ENCODE data around the gene PECR. TPM values are rescaled to one million over a fixed set of nuclear protein-coding genes. Genes with fewer than 3 reads are reported as not detected.
A peak's percentile ranks its signal among the peaks of the same experiment; 100 is the strongest.

PECR gene
- total and polyA plus RNA-seq, 10 of the 15 experiments (the other 5 are each of a cell fraction or from before 2014, with no cell fraction given): 7.6 to 37.4 (median 25.7) TPM

DNA sequence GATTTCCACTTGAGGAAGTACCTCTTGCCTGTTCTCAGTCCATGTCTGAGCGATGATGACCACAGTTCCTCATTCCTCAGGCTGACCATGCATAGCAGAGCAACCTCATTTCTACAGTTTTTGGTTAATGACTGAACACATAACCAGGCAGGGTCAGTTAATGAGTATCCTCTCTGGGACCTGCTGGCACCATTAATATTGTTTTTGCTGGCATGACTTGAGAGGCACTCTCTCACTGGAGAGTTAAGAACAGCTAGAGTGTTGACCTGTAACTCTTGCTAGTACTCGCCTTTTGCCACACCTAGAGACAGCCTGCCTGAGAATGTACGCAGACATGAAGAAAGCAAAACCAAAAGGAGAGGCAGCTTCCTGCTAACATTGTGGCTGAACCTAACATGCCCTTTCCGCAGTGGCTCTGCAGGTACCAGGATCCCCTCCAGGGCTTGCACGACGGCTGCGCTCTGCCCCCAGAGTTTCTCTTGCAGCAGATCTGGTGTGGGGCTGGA is 23.9 kb downstream of the PECR start (continued):
- TF ChIP-seq, protein P1, sequence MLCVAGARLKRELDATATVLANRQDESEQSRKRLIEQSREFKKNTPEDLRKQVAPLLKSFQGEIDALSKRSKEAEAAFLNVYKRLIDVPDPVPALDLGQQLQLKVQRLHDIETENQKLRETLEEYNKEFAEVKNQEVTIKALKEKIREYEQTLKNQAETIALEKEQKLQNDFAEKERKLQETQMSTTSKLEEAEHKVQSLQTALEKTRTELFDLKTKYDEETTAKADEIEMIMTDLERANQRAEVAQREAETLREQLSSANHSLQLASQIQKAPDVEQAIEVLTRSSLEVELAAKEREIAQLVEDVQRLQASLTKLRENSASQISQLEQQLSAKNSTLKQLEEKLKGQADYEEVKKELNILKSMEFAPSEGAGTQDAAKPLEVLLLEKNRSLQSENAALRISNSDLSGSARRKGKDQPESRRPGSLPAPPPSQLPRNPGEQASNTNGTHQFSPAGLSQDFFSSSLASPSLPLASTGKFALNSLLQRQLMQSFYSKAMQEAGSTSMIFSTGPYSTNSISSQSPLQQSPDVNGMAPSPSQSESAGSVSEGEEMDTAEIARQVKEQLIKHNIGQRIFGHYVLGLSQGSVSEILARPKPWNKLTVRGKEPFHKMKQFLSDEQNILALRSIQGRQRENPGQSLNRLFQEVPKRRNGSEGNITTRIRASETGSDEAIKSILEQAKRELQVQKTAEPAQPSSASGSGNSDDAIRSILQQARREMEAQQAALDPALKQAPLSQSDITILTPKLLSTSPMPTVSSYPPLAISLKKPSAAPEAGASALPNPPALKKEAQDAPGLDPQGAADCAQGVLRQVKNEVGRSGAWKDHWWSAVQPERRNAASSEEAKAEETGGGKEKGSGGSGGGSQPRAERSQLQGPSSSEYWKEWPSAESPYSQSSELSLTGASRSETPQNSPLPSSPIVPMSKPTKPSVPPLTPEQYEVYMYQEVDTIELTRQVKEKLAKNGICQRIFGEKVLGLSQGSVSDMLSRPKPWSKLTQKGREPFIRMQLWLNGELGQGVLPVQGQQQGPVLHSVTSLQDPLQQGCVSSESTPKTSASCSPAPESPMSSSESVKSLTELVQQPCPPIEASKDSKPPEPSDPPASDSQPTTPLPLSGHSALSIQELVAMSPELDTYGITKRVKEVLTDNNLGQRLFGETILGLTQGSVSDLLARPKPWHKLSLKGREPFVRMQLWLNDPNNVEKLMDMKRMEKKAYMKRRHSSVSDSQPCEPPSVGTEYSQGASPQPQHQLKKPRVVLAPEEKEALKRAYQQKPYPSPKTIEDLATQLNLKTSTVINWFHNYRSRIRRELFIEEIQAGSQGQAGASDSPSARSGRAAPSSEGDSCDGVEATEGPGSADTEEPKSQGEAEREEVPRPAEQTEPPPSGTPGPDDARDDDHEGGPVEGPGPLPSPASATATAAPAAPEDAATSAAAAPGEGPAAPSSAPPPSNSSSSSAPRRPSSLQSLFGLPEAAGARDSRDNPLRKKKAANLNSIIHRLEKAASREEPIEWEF (IDR thresholded peaks at IDR 0.05; ENCODE audit: insufficient replicate concordance, low read depth, low read length): no peak
- TF ChIP-seq RCOR1 (conservative IDR thresholded peaks at IDR 0.05; ENCODE audit: low read depth, low read length) (no peak), GABPA (IDR thresholded peaks at IDR 0.05; ENCODE audit: low read depth) (no peak), CEBPZ (IDR thresholded peaks at IDR 0.05; ENCODE audit: low read depth, low read length) (no peak), KDM1A (IDR thresholded peaks at IDR 0.05; ENCODE audit: borderline replicate concordance) (no peak), TCF12 (IDR thresholded peaks at IDR 0.05; ENCODE audit: low read depth, low read length) (0 out of 2 replicates have a peak, but pooled peaks have one; percentile 13), SREBF2 (IDR thresholded peaks at IDR 0.05; ENCODE audit: low read length) (no peak), SIN3A (IDR thresholded peaks at IDR 0.05; ENCODE audit: low read depth, low read length) (no peak), NR2F1 (conservative IDR thresholded peaks at IDR 0.05) (peak; percentile 75; the same call in 1 of the 2 replicates), SIX5 (IDR thresholded peaks at IDR 0.05; ENCODE audit: low read depth, low read length, severe bottlenecking) (no peak), CBFB (IDR thresholded peaks at IDR 0.05; ENCODE audit: low read depth) (0 out of 2 replicates have a peak, but pooled peaks have one; percentile 31), ZNF622 (IDR thresholded peaks at IDR 0.05) (no peak), BACH1 (IDR thresholded peaks at IDR 0.05; ENCODE audit: borderline replicate concordance) (no peak; the same call in 1 of the 2 replicates), JUNB (IDR thresholded peaks at IDR 0.05) (peak; percentile 55), CREM (IDR thresholded peaks at IDR 0.05; ENCODE audit: low read depth) (peak; percentile 51; the same call in 1 of the 2 replicates), TARDBP (IDR thresholded peaks at IDR 0.05; ENCODE audit: borderline replicate concordance) (0 out of 2 replicates have a peak, but pooled peaks have one; percentile 27), CREB1 (IDR thresholded peaks at IDR 0.05; ENCODE audit: low read depth) (no peak), HCFC1 (IDR thresholded peaks at IDR 0.05; ENCODE audit: low read length) (peak; percentile 6; the same call in 1 of the 2 replicates)
- TF ChIP-seq, protein P2, sequence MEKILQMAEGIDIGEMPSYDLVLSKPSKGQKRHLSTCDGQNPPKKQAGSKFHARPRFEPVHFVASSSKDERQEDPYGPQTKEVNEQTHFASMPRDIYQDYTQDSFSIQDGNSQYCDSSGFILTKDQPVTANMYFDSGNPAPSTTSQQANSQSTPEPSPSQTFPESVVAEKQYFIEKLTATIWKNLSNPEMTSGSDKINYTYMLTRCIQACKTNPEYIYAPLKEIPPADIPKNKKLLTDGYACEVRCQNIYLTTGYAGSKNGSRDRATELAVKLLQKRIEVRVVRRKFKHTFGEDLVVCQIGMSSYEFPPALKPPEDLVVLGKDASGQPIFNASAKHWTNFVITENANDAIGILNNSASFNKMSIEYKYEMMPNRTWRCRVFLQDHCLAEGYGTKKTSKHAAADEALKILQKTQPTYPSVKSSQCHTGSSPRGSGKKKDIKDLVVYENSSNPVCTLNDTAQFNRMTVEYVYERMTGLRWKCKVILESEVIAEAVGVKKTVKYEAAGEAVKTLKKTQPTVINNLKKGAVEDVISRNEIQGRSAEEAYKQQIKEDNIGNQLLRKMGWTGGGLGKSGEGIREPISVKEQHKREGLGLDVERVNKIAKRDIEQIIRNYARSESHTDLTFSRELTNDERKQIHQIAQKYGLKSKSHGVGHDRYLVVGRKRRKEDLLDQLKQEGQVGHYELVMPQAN (conservative IDR thresholded peaks at IDR 0.05): no peak

All from GM12878 (cell line).